Astrocyte (in vitro differentiated cells and primary cell): ENCODE data around the gene TMIE.

Source experiments
- EZH2 ChIP-seq: IDR thresholded peaks from 2 replicates; pipeline ENCODE4 v1.6.1; 2012; ENCODE audit warnings: mild to moderate bottlenecking, low read length, inconsistent platforms; ENCODE audit not compliant: insufficient read depth
- TF ChIP-seq, protein P1 (sequence below): IDR thresholded peaks from 2 replicates; pipeline ENCODE4 v1.5.1; 2011; ENCODE audit warnings: low read depth, mild to moderate bottlenecking, inconsistent platforms, low read length, moderate library complexity; ENCODE audit not compliant: insufficient read depth

DNA sequence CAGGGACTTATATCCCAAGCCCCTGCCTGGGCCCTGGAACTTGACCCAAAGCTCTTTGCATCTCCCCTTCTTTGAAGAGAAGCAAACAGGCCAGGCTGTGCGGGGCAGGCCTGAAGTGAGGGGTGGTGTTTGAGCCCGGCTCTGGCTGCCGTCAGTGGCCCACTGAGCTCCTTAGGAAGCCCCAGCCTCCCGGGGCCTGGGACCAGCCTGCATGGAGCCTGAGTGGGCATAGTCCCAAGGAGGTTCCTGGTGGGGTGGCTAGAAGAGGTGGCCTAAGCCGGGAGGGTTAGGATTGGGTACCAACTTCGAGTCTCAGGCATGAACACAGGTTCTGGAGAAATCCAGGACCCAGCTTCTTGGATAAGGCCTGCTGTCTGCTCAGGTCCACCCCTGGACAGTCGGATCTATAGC is 6.4 kb downstream of the TMIE start:
- TF ChIP-seq, protein P1, sequence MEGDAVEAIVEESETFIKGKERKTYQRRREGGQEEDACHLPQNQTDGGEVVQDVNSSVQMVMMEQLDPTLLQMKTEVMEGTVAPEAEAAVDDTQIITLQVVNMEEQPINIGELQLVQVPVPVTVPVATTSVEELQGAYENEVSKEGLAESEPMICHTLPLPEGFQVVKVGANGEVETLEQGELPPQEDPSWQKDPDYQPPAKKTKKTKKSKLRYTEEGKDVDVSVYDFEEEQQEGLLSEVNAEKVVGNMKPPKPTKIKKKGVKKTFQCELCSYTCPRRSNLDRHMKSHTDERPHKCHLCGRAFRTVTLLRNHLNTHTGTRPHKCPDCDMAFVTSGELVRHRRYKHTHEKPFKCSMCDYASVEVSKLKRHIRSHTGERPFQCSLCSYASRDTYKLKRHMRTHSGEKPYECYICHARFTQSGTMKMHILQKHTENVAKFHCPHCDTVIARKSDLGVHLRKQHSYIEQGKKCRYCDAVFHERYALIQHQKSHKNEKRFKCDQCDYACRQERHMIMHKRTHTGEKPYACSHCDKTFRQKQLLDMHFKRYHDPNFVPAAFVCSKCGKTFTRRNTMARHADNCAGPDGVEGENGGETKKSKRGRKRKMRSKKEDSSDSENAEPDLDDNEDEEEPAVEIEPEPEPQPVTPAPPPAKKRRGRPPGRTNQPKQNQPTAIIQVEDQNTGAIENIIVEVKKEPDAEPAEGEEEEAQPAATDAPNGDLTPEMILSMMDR: no peak
- no peak for TF ChIP-seq EZH2
